RCC 7860 (cell line): ENCODE data around the gene MYORG.

Experiments
- DNase-seq: peaks from one replicate; pipeline ENCODE4 v3.0.0-alpha.2; 2015; ENCODE audit warnings: low spot score
- FAIRE-seq: peaks from 2 replicates; lab custom pipeline; 2012; peaks lifted over from hg19 to GRCh38; lab: Jason Lieb, UNC

Gene MYORG

GRCh38 chr9:34385561-34386230 is 9.0 kb upstream of the MYORG start:
- FAIRE-seq (no peak), DNase-seq (no peak)

DNA sequence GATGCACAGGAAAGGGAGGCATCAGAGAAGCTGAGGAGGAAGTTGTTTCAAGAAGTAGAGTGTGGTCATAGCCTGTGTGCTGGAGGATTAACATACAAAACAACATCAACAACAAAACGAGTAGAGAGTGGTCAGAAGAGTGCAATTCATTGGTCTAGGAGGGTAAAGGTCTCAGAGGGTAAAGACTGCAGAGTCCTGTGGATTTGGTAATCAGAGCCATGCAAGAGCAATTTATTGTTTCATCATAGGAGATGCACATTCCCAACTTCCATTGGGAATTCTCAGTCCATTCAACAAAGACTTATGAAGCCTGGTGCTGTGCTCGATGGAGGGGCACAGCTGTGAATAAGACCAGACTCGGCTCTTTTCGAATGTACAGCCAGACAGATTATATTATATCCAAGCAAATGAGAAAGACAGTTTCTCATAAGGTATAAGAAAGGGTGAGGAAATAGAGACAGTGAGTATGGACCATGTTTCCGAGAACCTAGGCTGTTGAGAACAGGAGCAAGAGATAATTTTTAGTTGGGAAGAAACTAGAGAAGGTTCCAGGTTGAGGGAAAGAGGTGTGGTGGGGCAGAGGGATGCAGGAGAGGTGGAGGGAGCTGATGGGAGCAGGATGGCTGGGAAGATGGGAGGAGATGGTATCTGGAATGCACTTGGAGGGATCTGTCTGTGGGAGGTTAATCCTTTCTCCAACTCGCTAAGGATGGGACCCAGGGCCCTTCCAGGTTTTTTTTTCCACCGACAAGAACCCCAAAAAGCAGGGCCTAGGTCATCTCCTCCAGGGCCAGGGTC is 7.9 kb upstream of the MYORG start:
- DNase-seq (no peak), FAIRE-seq (no peak)

DNA sequence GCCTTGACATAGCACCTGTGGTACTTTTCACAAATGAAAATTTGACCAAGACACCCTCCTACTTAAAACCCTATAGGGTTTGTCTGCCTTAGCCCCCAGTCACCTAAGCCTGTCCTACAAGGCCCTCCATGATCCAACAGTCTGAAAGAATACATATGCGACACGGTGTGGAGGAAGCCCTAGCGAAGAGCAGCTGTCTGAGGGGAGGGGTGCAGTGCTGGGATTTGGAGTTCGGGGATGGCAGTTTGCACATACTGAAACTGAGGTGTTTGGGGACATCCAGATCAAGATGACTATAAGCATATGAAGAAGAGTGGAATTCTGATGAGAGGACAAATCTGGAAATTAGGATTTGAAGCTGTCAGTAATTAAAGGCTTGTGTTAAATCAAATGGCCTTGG is 7.2 kb upstream of the MYORG start:
- no peak for DNase-seq
- no peak for FAIRE-seq

DNA sequence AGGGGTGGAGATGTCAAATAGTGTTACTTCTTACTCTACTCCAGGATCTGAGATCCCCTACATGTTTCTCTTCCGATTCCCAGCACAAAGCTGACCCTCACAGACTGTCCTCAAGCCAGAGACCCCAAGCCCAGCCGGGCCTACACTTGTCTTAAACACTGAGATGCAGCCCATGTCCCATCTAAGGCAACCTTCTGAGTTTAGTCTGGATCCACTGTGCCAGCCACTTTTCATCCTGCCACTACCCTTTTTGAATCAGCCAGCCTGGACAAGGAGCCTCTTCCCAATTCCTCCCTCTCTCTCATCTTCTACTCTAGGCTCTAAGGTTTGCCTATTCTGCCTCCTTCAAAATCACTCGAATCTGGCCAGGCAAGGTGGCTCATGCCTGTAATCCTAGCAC is 6.2 kb upstream of the MYORG start:
- FAIRE-seq (no peak), DNase-seq (no peak)

DNA sequence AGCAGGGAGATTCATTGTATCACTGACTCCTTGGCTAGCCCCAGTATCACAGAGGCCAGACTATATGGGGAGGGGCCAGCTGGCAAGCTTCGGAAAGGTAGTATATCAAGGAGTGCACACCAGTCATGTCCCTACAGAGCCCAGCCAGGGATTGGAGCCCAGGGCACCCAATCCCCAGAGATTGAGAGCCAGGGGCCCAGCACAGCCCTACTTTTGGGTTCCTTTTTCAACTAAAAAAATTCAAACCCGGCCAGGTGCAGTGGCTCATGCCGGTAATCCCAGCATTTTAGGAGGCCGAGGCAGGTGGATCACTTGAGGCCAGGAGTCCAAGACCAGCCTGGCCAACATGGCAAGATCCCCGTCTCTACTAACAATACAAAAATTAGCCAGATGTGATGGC is 5.4 kb upstream of the MYORG start:
- DNase-seq, result no peak
- FAIRE-seq, result no peak

DNA sequence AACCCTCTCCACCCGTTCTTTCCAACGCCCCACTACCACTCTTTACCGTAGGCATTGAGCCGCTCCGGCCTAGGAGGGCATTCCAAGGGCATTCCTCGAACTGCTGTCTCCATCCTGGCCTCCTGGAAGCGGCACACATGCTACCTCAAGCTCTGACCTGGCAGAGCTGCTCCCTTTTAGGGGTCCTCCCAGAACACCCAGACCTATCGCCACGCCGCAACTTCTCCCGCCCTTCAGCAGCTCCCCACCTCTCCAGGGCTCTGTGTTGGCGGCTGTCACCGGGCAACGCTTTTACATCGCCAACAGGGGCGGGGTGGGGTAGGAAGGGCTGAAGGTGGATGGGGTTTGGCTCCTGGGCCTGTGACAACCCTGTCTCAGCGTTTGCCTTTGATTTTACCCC is 4.6 kb upstream of the MYORG start:
- no peak for FAIRE-seq

DNA sequence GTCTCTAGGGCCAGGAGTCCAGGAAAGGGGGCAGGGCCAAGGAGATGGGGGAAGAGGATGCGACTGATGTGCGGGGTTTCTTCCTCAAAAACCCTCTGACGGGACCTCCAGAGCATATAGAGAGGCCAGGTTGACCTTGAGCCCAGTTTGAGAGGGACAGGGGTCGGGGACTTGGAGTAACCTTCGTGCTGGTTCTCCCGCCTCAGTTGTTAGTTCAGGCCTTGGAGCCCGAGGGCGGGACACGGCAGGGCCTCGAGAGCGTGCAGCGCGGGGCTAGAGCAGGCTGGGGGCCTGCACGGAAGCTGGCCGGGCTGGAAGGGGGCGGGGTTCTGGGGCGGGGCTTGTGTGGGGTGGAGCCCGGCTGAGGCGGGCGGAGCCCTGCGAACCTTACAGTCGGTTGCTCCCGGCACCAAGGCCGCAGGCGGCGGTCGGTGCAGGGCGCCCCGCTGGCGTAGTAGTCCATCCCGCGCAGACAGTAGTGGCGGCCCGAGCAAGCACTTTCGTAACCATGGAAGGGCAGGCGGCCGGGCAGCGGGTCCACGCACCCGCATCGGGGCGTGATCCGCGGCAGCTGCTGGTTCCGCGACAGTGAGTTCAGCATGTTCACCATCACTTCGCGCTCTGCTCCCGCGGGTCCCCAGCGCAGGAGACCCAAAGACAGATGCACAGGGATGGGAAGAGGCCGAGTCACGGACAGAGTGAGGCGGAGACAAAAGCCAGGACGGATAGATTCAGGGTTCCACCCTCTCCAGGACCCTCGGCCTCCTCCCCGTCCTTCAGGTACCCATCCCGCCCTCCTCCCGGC is 4.0 kb upstream of the MYORG start:
- no peak for DNase-seq
- no peak for FAIRE-seq

More for the DNA sequence above, 4.6 kb upstream of the MYORG start:
- no peak for DNase-seq

DNA sequence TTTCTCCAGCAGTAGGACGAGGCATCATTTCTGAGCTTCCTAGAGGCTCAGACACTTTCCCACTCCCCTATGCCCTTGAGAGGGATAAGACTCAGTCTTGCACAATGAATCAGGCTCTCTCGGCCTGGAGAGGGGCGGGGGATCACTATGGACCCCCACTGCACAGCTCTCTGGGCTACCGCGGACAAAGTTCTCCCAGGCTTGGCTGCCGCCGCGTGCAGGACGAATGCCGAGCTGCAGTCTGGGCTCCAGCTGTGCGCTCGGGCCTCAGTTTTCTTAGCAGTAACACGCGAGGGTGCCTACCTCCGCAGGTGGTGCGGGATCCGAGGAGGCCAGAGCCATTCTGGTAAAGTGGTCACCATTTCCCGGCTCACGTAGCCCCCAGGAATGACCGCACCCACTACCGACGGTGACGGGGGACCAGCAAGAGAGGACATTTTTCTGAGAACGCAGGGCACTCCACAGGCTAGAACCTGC is 3.4 kb upstream of the MYORG start:
- DNase-seq, result no peak
- FAIRE-seq, result no peak

DNA sequence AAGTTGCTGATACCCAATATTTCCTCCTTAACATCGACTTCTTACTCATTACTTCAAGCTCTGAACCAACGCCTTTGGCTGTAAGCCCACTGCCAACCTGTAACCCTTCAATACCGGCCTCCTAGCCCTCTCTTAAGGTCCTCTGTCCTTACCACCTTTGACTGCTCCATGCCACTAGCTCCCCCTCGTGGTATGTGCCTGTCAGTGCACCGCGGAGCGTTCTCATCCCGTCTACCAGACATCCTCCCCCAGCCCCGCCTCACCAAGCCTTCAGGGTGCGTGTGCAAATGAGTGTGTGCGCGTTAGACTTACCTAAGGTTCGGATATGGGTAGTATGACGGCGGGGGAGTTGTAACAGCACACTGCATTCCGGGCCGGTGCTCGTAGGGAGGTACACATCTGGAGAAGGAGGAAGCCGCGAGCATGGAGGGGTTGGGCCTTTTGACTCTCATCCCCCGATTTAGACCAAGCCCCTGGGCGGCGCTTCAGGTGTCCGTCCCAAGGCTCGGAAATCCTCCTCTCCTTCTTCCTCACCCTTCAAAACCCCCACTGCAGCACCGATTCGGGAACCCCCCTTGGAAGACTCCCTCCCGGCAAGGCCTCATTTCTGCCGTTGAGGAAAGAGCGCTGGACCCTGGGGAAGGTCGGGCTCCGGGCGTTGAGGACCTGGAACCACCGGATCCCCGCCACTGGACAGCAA is 2.8 kb upstream of the MYORG start:
- FAIRE-seq (no peak), DNase-seq (peak; percentile 31)

DNA sequence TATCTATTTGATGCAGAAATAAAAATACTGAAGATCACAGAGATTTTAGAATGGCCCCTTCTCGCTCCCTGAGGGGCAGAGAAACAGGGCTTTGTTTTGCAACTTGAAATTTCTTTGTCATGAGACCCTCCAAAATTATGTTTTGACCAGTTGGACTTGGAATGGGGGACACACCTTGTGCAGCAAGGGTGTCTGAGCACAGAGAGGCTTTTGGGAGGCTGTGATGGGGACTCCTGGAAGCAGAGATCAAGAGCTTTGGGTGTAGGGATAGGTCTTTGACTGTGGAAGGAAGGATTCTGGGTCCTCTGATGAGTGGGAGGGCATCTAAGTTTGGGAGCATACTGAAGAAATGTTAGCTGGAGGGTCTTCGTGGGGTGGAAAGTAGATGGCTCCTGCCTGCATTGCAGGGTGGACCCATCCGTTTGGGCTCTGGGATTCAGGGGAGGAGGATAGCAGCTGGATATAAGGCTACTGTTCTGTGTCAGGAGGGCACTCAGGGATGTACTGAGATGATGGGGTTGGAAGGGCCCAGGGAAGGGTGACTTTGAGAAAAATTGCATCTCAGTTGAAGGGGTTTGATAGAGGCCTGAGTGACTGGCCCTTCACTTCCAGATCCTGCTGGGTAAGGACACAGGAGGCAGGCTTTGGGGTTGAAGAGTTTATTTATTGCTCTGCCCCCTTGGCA is 1.8 kb upstream of the MYORG start:
- DNase-seq (no peak), FAIRE-seq (no peak)

DNA sequence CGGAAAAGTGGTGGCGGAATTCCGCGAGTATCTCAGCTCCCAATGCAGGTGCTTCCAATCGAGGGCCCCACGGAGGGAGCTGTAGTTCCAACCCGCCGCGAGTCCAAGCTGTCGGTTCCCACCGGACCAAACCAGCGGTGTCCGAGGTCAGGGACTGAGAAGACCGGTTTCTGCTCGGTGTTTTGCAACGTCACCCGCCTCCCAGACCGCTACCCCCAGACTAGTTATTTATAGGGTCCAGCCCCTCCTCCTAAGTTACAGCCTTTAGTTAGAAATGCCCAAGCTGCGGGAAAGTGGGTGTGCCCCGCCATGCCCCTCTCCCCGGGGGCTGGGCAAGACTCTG is 677 bp upstream of the MYORG start:
- no peak for DNase-seq
- no peak for FAIRE-seq

DNA sequence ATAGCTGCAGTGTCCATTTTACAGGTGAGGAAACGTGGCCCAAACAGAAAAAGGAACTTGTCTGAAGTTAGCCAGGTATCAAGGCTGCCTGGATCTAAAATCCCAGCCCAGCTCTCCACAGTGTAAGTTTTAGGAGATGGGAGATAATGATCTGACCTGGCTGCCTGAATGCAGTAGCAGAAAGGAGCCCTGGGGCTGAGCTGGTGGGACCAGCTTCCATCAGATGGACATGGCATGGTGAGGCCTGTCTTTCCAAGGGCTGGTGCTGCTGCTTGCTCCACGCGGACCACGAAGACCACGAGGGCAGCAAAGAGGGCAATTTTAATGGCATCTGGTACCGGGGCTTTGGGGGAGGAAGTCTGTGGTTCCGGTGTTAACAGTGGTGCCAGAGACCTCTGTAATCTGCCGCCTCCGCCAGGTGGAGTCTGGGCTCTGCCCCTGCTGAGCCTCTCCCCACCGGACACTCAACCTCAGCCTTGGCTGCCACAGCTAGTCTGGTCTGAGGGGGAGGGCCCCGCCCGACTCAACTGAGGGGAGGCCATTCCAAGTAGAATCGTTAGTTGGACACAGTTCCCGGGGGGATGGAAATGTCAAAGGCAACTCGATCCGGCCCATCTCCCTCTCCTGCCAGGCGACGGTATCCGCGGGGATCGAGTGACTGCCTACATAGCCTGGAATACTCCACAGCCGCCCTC is 650 bp downstream of the MYORG start:
- DNase-seq (peak; percentile 41), FAIRE-seq (no peak)

DNA sequence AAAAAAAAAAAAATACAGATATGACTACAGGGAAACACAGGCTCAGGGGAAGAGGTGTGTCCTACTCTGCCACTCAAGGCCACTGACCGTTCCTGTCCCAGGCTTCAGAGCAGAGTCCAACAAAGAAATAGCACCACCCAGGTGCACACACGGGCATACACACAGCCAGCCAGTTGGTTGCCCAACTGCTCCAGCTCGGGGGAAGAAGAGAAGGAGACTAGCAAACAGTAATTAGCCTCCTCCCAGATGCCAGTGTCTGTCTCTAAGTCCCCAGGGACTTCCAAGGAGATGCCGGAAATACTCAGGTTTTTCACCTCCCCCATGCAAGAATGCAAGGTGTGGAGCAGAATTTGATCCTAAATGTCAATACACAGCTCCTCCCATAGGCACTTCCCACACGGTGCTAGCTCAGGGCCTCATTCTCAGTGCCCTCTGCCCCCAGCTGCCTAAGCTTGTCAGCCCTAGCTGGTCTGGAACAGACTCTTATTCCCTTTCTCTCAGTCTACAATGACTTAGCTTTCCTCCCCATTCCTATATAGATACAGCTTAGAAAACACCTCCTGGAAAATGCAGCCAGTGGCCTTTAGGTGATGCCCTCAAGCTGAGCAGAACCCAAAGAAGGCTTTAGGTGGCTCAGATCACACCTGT is 1.7 kb downstream of the MYORG start:
- FAIRE-seq, result no peak

GRCh38 chr9:34374339-34374738 is 2.4 kb downstream of the MYORG start:
- DNase-seq, result no peak
- no peak for FAIRE-seq

More for the DNA sequence above, 1.7 kb downstream of the MYORG start:
- DNase-seq, result no peak

GRCh38 chr9:34373749-34374148 is 2.9 kb downstream of the MYORG start:
- no peak for FAIRE-seq
- no peak for DNase-seq

- FAIRE-seq (no peak), DNase-seq (no peak)
Measured at GRCh38 chr9:34372467-34373011, 4.2 kb downstream of the MYORG start.

- DNase-seq (no peak), FAIRE-seq (no peak)
Measured at GRCh38 chr9:34371886-34372466, 4.7 kb downstream of the MYORG start.

DNA sequence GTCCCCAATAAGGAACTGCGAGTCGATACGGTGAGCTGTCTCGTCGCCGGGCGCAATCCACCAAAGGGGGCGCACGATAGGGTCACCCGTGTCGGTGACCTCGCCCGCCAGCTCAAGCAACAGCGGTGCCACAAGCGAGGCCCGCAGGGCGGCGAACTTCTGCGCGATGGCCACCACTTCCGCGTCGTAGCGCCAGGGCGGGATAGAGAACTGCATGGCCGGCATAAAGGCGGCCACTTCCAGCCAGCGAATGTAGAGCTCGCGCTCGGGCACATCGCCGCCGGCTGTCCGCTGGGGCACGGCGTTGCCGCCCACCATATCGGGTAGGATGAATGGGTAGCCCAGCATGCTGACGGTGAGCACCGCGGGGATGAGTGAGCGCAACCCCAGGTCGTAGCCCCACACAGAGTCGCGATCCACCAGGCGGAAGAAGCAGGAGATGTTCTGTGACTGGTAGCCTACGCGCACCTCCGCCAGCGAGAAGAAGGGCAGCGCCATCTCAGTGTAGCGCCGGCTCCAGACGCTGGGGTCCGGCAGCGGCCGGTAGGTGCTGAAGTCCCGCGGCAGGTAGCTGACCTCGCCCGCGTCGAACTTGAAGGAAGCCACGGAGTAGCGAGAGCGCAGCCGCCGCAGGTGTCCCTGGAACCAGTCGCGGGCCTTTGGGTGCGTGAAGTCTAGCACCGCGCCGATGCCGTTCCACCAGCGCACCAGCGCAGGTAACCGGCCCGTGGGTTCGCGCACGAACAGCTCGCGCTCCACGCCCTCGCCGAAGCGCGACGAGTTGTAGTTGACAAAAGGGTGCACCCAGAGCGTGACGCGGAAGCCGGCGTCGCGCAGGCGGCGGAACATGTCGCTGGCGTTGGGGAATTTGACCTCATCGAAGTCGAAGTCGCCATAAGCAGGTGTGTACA is 5.5 kb downstream of the MYORG start:
- no peak for FAIRE-seq
- no peak for DNase-seq
